DOHH2 (cell line): Measurements from ENCODE around the gene IL1RN.

Source experiments
- H3F3A ChIP-seq: fragments of 200-600 bp; sonication (generic), shearing (Covaris generic); 2 replicates; pipeline ENCODE4 v1.6.0; 2016; ENCODE audit warnings: antibody characterized with exemption, mild to moderate bottlenecking; ENCODE audit not compliant: control insufficient read depth, insufficient read depth
- H3K27ac ChIP-seq: fragments of 200-600 bp; sonication (generic); 2 replicates; pipeline ENCODE4 v1.5.1; 2014; ENCODE audit warnings: low read depth, mild to moderate bottlenecking, low read length, moderate library complexity
- H3K27me3 ChIP-seq: fragments of 200-600 bp; sonication (generic); 2 replicates; pipeline ENCODE4 v1.6.1; 2014; ENCODE audit warnings: mild to moderate bottlenecking, low read length, mixed read lengths; ENCODE audit not compliant: control insufficient read depth
- H3K36me3 ChIP-seq: fragments of 200-600 bp; sonication (generic); 2 replicates; pipeline ENCODE4 v1.6.1; 2014; ENCODE audit warnings: mild to moderate bottlenecking, low read length, moderate library complexity, mixed read lengths; ENCODE audit not compliant: control insufficient read depth
- H3K4me1 ChIP-seq: fragments of 200-600 bp; sonication (generic); 2 replicates; pipeline ENCODE4 v1.6.1; 2014; ENCODE audit warnings: mild to moderate bottlenecking, low read length, mixed read lengths; ENCODE audit not compliant: control insufficient read depth
- H3K4me2 ChIP-seq: fragments of 200-600 bp; sonication (generic); 2 replicates; pipeline ENCODE4 v1.6.0; 2014; ENCODE audit warnings: mild to moderate bottlenecking, low read length, moderate library complexity
- H3K4me3 ChIP-seq: fragments of 200-600 bp; sonication (generic); 2 replicates; pipeline ENCODE4 v1.5.1; 2014; ENCODE audit warnings: mild to moderate bottlenecking, low read length, mixed read lengths
- H3K79me2 ChIP-seq: fragments of 200-600 bp; sonication (generic); 2 replicates; pipeline ENCODE4 v1.6.1; 2014; ENCODE audit warnings: mild to moderate bottlenecking, low read length, mixed read lengths; ENCODE audit not compliant: control insufficient read depth
- H3K9me2 ChIP-seq: fragments of 200-600 bp; sonication (generic); replicated peaks from 2 replicates; pipeline ENCODE4 v1.6.1; 2014; ENCODE audit warnings: mild to moderate bottlenecking, low read length, mixed read lengths; ENCODE audit not compliant: control insufficient read depth
- H3K9me3 ChIP-seq: fragments of 200-600 bp; sonication (generic); 2 replicates; pipeline ENCODE4 v1.6.1; 2014; ENCODE audit warnings: antibody characterized with exemption, low read length, mixed read lengths; ENCODE audit not compliant: control insufficient read depth, insufficient read depth
- H4K20me1 ChIP-seq: fragments of 200-600 bp; sonication (generic); 2 replicates; pipeline ENCODE4 v1.6.0; 2014; ENCODE audit warnings: low read depth, mild to moderate bottlenecking, antibody characterized with exemption, low read length, moderate library complexity; ENCODE audit not compliant: control insufficient read depth, insufficient read depth
- EZH2phosphoT487 ChIP-seq: fragments of 200-600 bp; sonication (generic); IDR thresholded peaks from 2 replicates; pipeline ENCODE4 v1.6.1; 2017; ENCODE audit warnings: borderline replicate concordance, mild to moderate bottlenecking, antibody characterized with exemption, low read length, moderate library complexity, mixed read lengths
- TF ChIP-seq, protein P1 (sequence below): fragments of 200-600 bp; sonication (generic); IDR thresholded peaks from one replicate; pipeline ENCODE4 v1.5.1; 2014; ENCODE audit warnings: antibody characterized with exemption, mild to moderate bottlenecking, low read depth, low read length; ENCODE audit not compliant: poor library complexity, severe bottlenecking

IL1RN gene

DNA sequence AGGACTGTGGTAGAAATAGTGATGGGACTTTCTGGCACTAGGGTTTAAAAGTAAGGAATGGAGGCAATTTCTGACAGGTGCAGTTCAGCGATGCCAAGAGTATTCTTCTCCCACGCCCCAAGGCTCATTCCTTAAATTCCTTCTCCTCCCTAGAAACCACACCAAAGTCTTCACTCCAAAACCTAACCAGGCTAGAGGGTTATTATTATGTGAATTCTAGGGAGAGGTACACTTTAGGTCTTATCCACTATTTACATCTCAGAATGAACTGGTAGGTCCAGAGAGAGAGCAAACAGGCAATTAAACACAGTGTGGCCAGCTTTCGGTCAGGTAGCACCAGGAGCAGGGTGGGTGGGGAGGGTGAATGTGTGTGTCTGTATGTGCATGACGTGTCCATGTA, 48.3 kb upstream of the IL1RN start:
- Histone ChIP-seq H3K27me3 (peaks cover 20% of the 10 kb centered on the region; the same call in 1 of the 2 replicates), H3K79me2 (no peaks in the 10 kb centered on the region), H3K27ac (no peak overlapping the region), H4K20me1 (no peaks in the 10 kb centered on the region), H3K4me3 (no peak overlapping the region), H3K9me3 (no peaks in the 10 kb centered on the region), H3K4me2 (no peak overlapping the region), H3F3A (no peaks in the 10 kb centered on the region), H3K9me2 (no peaks in the 10 kb centered on the region), H3K4me1 (0 out of 2 replicates have a peak, but pooled peaks cover 2% of the 10 kb centered on the region), H3K36me3 (no peaks in the 10 kb centered on the region)
- TF ChIP-seq, protein P1, sequence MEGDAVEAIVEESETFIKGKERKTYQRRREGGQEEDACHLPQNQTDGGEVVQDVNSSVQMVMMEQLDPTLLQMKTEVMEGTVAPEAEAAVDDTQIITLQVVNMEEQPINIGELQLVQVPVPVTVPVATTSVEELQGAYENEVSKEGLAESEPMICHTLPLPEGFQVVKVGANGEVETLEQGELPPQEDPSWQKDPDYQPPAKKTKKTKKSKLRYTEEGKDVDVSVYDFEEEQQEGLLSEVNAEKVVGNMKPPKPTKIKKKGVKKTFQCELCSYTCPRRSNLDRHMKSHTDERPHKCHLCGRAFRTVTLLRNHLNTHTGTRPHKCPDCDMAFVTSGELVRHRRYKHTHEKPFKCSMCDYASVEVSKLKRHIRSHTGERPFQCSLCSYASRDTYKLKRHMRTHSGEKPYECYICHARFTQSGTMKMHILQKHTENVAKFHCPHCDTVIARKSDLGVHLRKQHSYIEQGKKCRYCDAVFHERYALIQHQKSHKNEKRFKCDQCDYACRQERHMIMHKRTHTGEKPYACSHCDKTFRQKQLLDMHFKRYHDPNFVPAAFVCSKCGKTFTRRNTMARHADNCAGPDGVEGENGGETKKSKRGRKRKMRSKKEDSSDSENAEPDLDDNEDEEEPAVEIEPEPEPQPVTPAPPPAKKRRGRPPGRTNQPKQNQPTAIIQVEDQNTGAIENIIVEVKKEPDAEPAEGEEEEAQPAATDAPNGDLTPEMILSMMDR = no peak
- TF ChIP-seq EZH2phosphoT487 = no peak

DNA sequence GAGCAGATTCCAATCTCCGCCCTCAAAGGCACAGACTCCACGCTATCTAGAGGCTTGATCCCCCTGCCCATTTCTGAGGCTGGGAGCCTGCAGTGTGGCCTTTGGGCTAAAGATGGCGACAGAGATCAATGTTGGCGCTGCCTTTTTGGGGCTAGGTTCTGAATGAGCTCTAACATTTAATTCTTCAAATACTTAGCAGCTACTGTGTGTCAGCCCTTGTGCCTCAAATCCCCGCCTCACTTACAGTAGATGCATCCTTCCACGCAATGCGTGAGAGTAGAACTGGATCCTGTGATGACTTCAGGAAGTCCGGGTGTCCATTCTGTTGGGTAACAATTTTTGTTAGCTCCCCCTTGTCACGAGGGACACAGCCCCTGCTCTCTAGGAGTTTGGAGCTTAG, 47.3 kb upstream of the IL1RN start:
- no peak overlapping the region for H3K27ac ChIP-seq
- H3F3A ChIP-seq = no peaks in the 10 kb centered on the region
- no peaks in the 10 kb centered on the region for H4K20me1 ChIP-seq
- 0 out of 2 replicates have a peak, but pooled peaks cover 2% of the 10 kb centered on the region for H3K4me1 ChIP-seq
- H3K36me3 ChIP-seq = no peaks in the 10 kb centered on the region
- H3K79me2 ChIP-seq = no peaks in the 10 kb centered on the region
- no peak overlapping the region for H3K4me3 ChIP-seq
- no peak for TF ChIP-seq EZH2phosphoT487
- TF ChIP-seq, protein P1 = peak; percentile 81
- H3K27me3 ChIP-seq = peaks cover 20% of the 10 kb centered on the region; the same call in 1 of the 2 replicates
- no peak overlapping the region for H3K4me2 ChIP-seq
- H3K9me3 ChIP-seq = no peaks in the 10 kb centered on the region
- H3K9me2 ChIP-seq = no peaks in the 10 kb centered on the region

DNA sequence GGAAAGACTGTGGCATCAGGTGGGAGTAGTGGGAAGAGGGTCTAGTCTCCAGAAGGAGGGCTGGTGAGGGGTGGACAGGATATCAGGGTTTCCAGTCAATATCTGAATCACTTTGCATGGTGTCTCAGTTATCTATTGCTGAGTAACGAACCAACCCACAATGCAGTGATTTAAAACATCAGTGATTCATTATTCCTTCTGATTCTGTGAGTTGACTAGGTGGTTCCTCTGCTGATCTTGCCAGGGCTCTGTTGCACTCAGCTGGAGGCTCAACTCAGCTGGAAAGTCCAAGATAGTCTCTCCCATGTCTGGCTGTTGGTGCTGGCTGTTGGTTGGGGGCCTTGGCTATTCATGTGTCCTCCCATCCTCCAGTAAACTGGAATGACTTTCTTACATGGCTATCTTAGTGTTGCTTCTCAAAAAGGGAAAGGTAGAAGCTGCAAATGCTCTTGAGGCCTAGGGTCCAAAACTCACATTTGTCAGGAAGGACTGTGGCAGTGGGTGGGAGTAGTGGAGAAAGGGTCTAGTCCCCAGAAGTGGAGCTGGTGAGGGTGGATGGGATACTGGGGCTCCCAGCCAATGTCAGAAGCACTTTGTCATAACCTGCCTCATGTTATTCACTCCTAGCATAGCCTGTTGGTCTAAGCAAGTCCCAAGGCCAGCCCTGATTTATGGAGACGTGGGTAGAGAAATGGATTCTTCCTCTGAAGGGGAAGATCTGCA, 45.7 kb upstream of the IL1RN start:
- H3K36me3 ChIP-seq = no peaks in the 10 kb centered on the region
- H3K79me2 ChIP-seq = no peaks in the 10 kb centered on the region
- H3K4me1 ChIP-seq = 0 out of 2 replicates have a peak, but pooled peaks cover 2% of the 10 kb centered on the region
- no peaks in the 10 kb centered on the region for H4K20me1 ChIP-seq
- TF ChIP-seq, protein P1 = no peak
- no peak for TF ChIP-seq EZH2phosphoT487
- no peaks in the 10 kb centered on the region for H3K9me3 ChIP-seq
- H3K4me2 ChIP-seq = no peak overlapping the region
- no peak overlapping the region for H3K4me3 ChIP-seq
- H3K27ac ChIP-seq = no peak overlapping the region
- H3F3A ChIP-seq = no peaks in the 10 kb centered on the region
- H3K9me2 ChIP-seq = no peaks in the 10 kb centered on the region
- peaks cover 14% of the 10 kb centered on the region; the same call in 1 of the 2 replicates for H3K27me3 ChIP-seq
